CD4-positive, alpha-beta T cell treated with Interleukin-17A for 4 hours (primary cell): Measurements from ENCODE around the gene YLPM1.
"Not testable (repeated sequence)": the region's sequence is repeated elsewhere in the genome, so short reads cannot be mapped to it uniquely, and the experiment has no call there.

ENCODE experiments used
- DNase-seq: peaks from one replicate; pipeline ENCODE4 v3.0.0-alpha.2; 2020; ENCODE audit warnings: mixed read lengths

The YLPM1 gene

GRCh38 chr14:74762917-74763802, at the start of gene YLPM1:
Gene YLPM1, plus strand, starts transcription at chr14:74763316. Its CDS starts 174 bp downstream, at chr14:74763490.
- peak; percentile 92 for DNase-seq

GRCh38 chr14:74713395-74713735, 49.8 kb upstream of the YLPM1 start:
- no peak for DNase-seq

- no peak for DNase-seq
Measured at GRCh38 chr14:74720526-74720925, 42.6 kb upstream of the YLPM1 start.

GRCh38 chr14:74723134-74723533, 40.0 kb upstream of the YLPM1 start:
- no peak for DNase-seq

GRCh38 chr14:74732387-74732786, 30.7 kb upstream of the YLPM1 start:
- DNase-seq = no peak

- no peak for DNase-seq
Measured at GRCh38 chr14:74733221-74733620, 29.9 kb upstream of the YLPM1 start.

- no peak for DNase-seq
Measured at GRCh38 chr14:74735125-74735524, 28.0 kb upstream of the YLPM1 start.

GRCh38 chr14:74737753-74738325, 25.3 kb upstream of the YLPM1 start:
- no peak for DNase-seq

GRCh38 chr14:74739293-74740030, 23.7 kb upstream of the YLPM1 start:
- DNase-seq = no peak

- DNase-seq = no peak
Measured at GRCh38 chr14:74747237-74747636, 15.9 kb upstream of the YLPM1 start.

GRCh38 chr14:74754157-74754556, 9.0 kb upstream of the YLPM1 start:
- DNase-seq = no peak

GRCh38 chr14:74754899-74755298, 8.2 kb upstream of the YLPM1 start:
- no peak for DNase-seq

GRCh38 chr14:74756326-74756725, 6.8 kb upstream of the YLPM1 start:
- DNase-seq = no peak

GRCh38 chr14:74758505-74758904, 4.6 kb upstream of the YLPM1 start:
- not testable (repeated sequence) for DNase-seq

- peak; percentile 26 for DNase-seq
Measured at GRCh38 chr14:74763803-74764531, 851 bp downstream of the YLPM1 start.

GRCh38 chr14:74765721-74766120, 2.6 kb downstream of the YLPM1 start:
- no peak for DNase-seq

- DNase-seq = no peak
Measured at GRCh38 chr14:74771399-74771798, 8.3 kb downstream of the YLPM1 start.

- no peak for DNase-seq
Measured at GRCh38 chr14:74784634-74785033, 21.5 kb downstream of the YLPM1 start.

GRCh38 chr14:74785056-74785613, 22.0 kb downstream of the YLPM1 start:
- DNase-seq = no peak

- no peak for DNase-seq
Measured at GRCh38 chr14:74786796-74787315, 23.7 kb downstream of the YLPM1 start.

GRCh38 chr14:74792249-74793039, 29.3 kb downstream of the YLPM1 start:
- peak; percentile 29 for DNase-seq
